Heart left ventricle (tissue), 13 donors: ENCODE data around the gene SNRPA1.

Experiments used
- CTCF ChIP-seq, 12 donors: fragments of 200-600 bp; sonication (generic) in 4 of 12; IDR thresholded peaks; one replicate each; pipeline versions ENCODE4 v1.5.0 to v1.8.0; 2018 to 2022; ENCODE audit warnings: antibody characterized with exemption in 12 of 12, mild to moderate bottlenecking in 5 of 12
- POLR2A ChIP-seq, 2 donors: fragments of 450-650 bp; IDR thresholded peaks; one replicate each; pipeline ENCODE4 v1.6.1; 2017; ENCODE audit warnings: antibody characterized with exemption in 2 of 2, mild to moderate bottlenecking in 2 of 2, moderate library complexity in 2 of 2
- donor health status: ischemic (EF 13 %, LVEDD 7.1; RV severe dilation, severe dysfunction).
- donor health status: DM: no; HTN: yes; CAD: no.
- donor health status: DM: no; HTN: no; CAD: no.
- donor health status: ischemic (EF 25% LVEDD 6.9; RV normal size, moderate dysfunction).
- donor health status: ischemic (EF 25% LVEDD 5.7; RV mildly dilated, moderate dysfunction).
- donor health status: ischemic (EF 35%, LVEDD 5.7; RV mildly dilated, moderate dysfunction).
- donor health status: nonischemic (EF 11% LVEDD 7.7; RV severe dilation, severe dysfunction).
- donor health status: DM: yes; HTN: yes; CAD: no.
- donor health status: PGD.
- donor health status: ischemic (EF 29% LVEDD 5.4; RV normal size, mild dysfunction).
- donor health status: nonischemic (EF 23%, LVEDD 6.1; RV moderate dilation, normal function).

GRCh38 chr15:101342056-101342455 is 47.0 kb upstream of the SNRPA1 start:
- no peak for TF ChIP-seq CTCF (IDR thresholded peaks at IDR 0.05)
- no peak for TF ChIP-seq POLR2A (IDR thresholded peaks at IDR 0.05)
